GM19468 (cell line): Measurements from ENCODE around the gene NSMF.
"Not testable (repeated sequence)": the region's sequence is repeated elsewhere in the genome, so short reads cannot be mapped to it uniquely, and the experiment has no call there.

Experiments
- ATAC-seq: cut with Tn5 transposase; IDR thresholded peaks from one replicate; pipeline ENCODE4 v1.9.1; 2021; ENCODE audit warnings: mild to moderate bottlenecking, moderate library complexity, moderate number of reproducible peaks; ENCODE audit not compliant: unreplicated experiment; ENCODE audit errors: extremely low read depth

NSMF gene

GRCh38 chr9:137460363-137461315, 1.5 kb upstream of the NSMF start:
- ATAC-seq: no peak

- ATAC-seq: no peak
These were observed 648 bp upstream of the NSMF start for GRCh38 chr9:137459601-137460362.

GRCh38 chr9:137458194-137459151, 661 bp downstream of the NSMF start:
- ATAC-seq: no peak

GRCh38 chr9:137457406-137458193, 1.5 kb downstream of the NSMF start:
- ATAC-seq: no peak

GRCh38 chr9:137456864-137457405, 2.2 kb downstream of the NSMF start:
- no peak for ATAC-seq

- ATAC-seq: no peak
These were observed 2.9 kb downstream of the NSMF start for GRCh38 chr9:137456061-137456863.

- no peak for ATAC-seq
These were observed 3.7 kb downstream of the NSMF start for GRCh38 chr9:137455359-137455991.

- no peak for ATAC-seq
These were observed 4.4 kb downstream of the NSMF start for GRCh38 chr9:137454597-137455358.

GRCh38 chr9:137454145-137454596, 5.0 kb downstream of the NSMF start:
- no peak for ATAC-seq

- ATAC-seq: peak; percentile 40
These were observed 5.5 kb downstream of the NSMF start for GRCh38 chr9:137453643-137454081.

GRCh38 chr9:137452761-137453642, 6.1 kb downstream of the NSMF start:
- no peak for ATAC-seq

- no peak for ATAC-seq
These were observed 7.0 kb downstream of the NSMF start for GRCh38 chr9:137452006-137452760.

- ATAC-seq: not testable (repeated sequence)
These were observed 7.7 kb downstream of the NSMF start for GRCh38 chr9:137451264-137452005.

GRCh38 chr9:137450539-137451222, 8.5 kb downstream of the NSMF start:
- not testable (repeated sequence) for ATAC-seq
